ENCODE measurements around the gene HOXB9. TPM values are rescaled to one million over a fixed set of nuclear protein-coding genes. Genes with fewer than 3 reads are reported as not detected.

HOXB9 gene
- total RNA-seq, 1 donor: under 0.01 TPM

- no peak for DNase-seq (ENCODE audit: low read depth in 2 of 3, low spot score in 2 of 3)
These were observed 54.2 kb downstream of the HOXB9 start for GRCh38 chr17:48571826-48572417.

Small RNA genes lying within 50 kb of the gene (small RNA-seq; reads per million reads assigned to genes)
- not detected for gene MIR196A1

Other genes with a start within 250 kb of the HOXB9 start
- 4.8 TPM for gene SKAP1, start 196.1 kb downstream of the HOXB9 start, total RNA-seq
- not detected for gene HOXB1, start 95.3 kb downstream of the HOXB9 start, total RNA-seq
- 10.8 TPM for gene HOXB2, start 81.2 kb downstream of the HOXB9 start, total RNA-seq
- 6.5 TPM for gene HOXB4, start 48.0 kb downstream of the HOXB9 start, total RNA-seq
- 20.5 TPM for gene HOXB3, start 36.1 kb downstream of the HOXB9 start, total RNA-seq
- 0.54 TPM for gene HOXB5, start 32.6 kb downstream of the HOXB9 start, total RNA-seq
- gene HOXB6, start 21.4 kb downstream of the HOXB9 start, total RNA-seq: 7.3 TPM
- gene HOXB7, start 15.3 kb downstream of the HOXB9 start, total RNA-seq: 0.54 TPM
- gene HOXB8, start 11.1 kb downstream of the HOXB9 start, total RNA-seq: not detected
- gene PRAC1, start 96.2 kb upstream of the HOXB9 start, total RNA-seq: not detected
- not detected for gene PRAC2, start 96.8 kb upstream of the HOXB9 start, total RNA-seq
- gene HOXB13, start 102.4 kb upstream of the HOXB9 start, total RNA-seq: not detected
- gene TTLL6, start 190.9 kb upstream of the HOXB9 start, total RNA-seq: 1.1 TPM
- 75.7 TPM for gene CALCOCO2, start 204.7 kb upstream of the HOXB9 start, total RNA-seq

Data from hematopoietic multipotent progenitor cell (in vitro differentiated cells).